ENCODE results near the gene KIF26B. TPM values are rescaled to one million over a fixed set of nuclear protein-coding genes. Genes with fewer than 3 reads are reported as not detected.
"Not testable (repeated sequence)": the region's sequence is repeated elsewhere in the genome, so short reads cannot be mapped to it uniquely, and the experiment has no call there.

The KIF26B gene
- total RNA-seq, 5 donors from 2014 or later (not counting 1 experiment from before 2014, with no cell fraction given), result 0.03 to 0.06 (median 0.05) TPM; not detected in 2

DNA sequence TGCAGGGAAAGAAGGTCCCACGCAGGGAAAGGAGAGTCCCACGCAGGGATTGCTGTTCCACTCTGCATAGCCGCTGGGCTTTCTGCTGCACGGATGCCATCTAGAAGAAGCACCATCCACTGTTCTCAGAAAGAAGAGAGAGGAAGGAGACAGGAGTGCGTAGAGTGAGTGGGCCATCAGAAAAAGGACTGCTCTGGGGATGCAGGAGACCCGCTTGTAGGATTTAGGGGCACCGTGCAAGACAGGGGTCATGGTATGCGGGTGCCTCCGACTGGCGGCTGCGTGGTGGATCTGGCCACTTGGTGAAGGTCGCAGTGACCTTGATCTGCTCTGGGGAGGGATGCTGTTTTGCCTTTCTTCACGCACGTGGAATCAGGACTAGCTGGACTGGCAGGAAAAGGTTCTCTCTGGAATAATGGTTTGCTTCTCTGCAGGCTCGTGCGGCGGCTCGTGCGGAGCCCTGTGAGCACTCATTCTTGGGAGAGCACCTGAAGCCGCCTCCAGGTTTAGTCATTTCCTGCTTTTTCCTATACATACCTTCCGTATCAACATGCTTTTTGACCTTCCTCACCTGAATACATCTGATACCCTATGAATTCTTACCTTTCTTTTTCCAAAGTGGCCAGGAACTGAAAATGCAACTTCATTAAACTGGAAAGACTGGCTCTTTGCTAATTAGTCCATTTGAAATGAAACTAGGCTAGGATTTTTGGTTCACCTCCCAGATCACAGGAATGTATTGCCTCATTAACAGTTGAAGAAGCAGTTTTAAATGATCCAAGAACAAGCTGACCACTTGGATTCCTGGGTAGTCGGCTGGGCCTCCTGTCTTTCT, 181.6 kb downstream of the KIF26B start:
- Mint-ChIP-seq H3K9me3 (no peaks in the 10 kb centered on the region), H3K27ac (no peak overlapping the region), H3K27me3 (peaks cover 0 to 5% of the 10 kb centered on the region in 2 donors), H3K36me3 (no peaks in the 10 kb centered on the region), H3K4me1 (peaks cover 3 to 7% (median 7%) of the 10 kb centered on the region in 3 donors), H3K4me3 (no peak overlapping the region)
- DNase-seq, result no peak
- ATAC-seq (replicated peaks in 1 of 4), result no peak
- H3K36me3 ChIP-seq (ENCODE audit: control insufficient read depth in 2 of 2, extremely low read depth in 1 of 2, insufficient read depth in 1 of 2, low read length in 1 of 2), result no peaks in the 10 kb centered on the region
- no peaks in the 10 kb centered on the region for H3K9me3 ChIP-seq
- no peak overlapping the region for H3K4me3 ChIP-seq (ENCODE audit: control insufficient read depth in 1 of 2, extremely low read depth in 1 of 2, low read length in 1 of 2)
- H3K27ac ChIP-seq (ENCODE audit: low read length), result no peak overlapping the region
- 82% methylated on average over 22 of the region's 22 CpGs for WGBS (ENCODE audit: insufficient coverage)
- H3K27me3 ChIP-seq (replicated peaks in 1 of 2; ENCODE audit: control insufficient read depth in 2 of 2, extremely low read depth in 1 of 2, insufficient read depth in 2 of 2, low read length in 1 of 2), result peaks cover 0 to 3% of the 10 kb centered on the region in 2 experiments
- peaks cover 7 to 13% of the 10 kb centered on the region in 2 experiments for H3K4me1 ChIP-seq (ENCODE audit: control insufficient read depth in 1 of 2, extremely low read depth in 1 of 2, insufficient read depth in 2 of 2, low read length in 2 of 2)
- ChIA-PET CTCF (no interaction called here), POLR2A (no interaction called here)

DNA sequence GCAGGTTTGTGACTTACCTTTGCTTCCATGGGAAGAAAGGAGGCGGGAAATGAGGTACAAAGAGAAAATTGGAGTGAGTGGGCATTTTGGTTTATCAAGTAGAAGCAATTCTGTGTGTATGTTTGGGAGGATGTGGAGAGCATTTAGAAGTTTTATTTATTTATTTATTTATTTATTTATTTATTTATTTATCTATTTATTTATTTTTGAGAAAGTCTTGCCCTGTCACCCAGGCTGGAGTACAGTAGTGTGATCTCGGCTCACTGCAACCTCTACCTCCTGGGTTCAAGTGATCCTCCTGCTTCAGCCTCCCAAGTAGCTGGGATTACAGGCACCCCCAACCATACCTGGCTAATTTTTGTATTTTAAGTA, 182.2 kb downstream of the KIF26B start:
- DNase-seq; H3K4me3 ChIP-seq (ENCODE audit: control insufficient read depth in 1 of 2, extremely low read depth in 1 of 2, low read length in 1 of 2); ATAC-seq (replicated peaks in 1 of 4); H3K4me1 Mint-ChIP-seq; POLR2A ChIA-PET; H3K36me3 ChIP-seq (ENCODE audit: control insufficient read depth in 2 of 2, extremely low read depth in 1 of 2, insufficient read depth in 1 of 2, low read length in 1 of 2); H3K9me3 Mint-ChIP-seq; H3K4me3 Mint-ChIP-seq; H3K27me3 Mint-ChIP-seq; H3K9me3 ChIP-seq; H3K27ac ChIP-seq (ENCODE audit: low read length); H3K27ac Mint-ChIP-seq; H3K36me3 Mint-ChIP-seq; H3K27me3 ChIP-seq (replicated peaks in 1 of 2; ENCODE audit: control insufficient read depth in 2 of 2, extremely low read depth in 1 of 2, insufficient read depth in 2 of 2, low read length in 1 of 2): not testable (repeated sequence)
- peaks cover 7 to 13% of the 10 kb centered on the region in 2 experiments for H3K4me1 ChIP-seq (ENCODE audit: control insufficient read depth in 1 of 2, extremely low read depth in 1 of 2, insufficient read depth in 2 of 2, low read length in 2 of 2)
- CTCF ChIA-PET, result interaction anchor here in 1 of 2 donors (0.5 to 0.6 kb wide), 2 partner anchors 18 to 280 kb away, joined by 3 to 4 read pairs; no protein-coding TSS in a partner anchor
- WGBS (ENCODE audit: insufficient coverage), result no CpG with 5 or more reads among the region's 2 CpGs

DNA sequence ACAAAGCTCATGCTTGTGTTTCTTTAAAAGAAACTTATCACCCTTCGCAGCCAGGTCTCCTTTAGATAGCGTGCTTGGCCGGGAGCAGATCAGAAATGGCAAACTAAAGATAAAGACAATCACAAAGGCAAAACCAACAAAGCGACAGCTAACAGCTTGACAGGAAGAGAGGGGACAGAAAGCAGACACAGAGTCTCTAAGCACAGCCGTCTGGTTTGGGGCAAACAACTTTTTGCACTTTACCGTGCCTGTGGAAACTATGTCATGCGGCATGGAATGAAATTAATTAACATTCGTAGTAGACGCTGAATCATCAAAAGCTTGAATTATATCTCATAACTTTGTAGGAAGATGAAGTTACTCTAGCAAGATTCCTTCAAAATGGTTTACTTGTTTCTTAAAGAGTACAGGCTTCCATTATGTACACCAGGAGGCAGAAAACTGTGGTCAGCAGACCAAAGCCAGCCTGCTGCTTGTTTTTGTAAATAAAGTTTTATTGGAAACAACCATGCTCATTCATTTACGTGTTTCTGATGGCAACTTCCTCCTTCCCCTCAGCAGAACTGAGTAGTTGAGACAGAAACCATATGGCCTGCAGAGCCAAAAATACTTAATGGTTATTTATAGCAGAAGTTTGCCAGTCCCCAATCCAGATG, 183.2 kb downstream of the KIF26B start:
- no peaks in the 10 kb centered on the region for H3K36me3 Mint-ChIP-seq
- no peak overlapping the region for H3K27ac ChIP-seq (ENCODE audit: low read length)
- H3K4me3 ChIP-seq (ENCODE audit: control insufficient read depth in 1 of 2, extremely low read depth in 1 of 2, low read length in 1 of 2), result no peak overlapping the region
- H3K9me3 ChIP-seq, result no peaks in the 10 kb centered on the region
- 25% methylated on average over 3 of the region's 10 CpGs for WGBS (ENCODE audit: insufficient coverage)
- H3K27me3 Mint-ChIP-seq, result peaks cover 0 to 3% of the 10 kb centered on the region in 2 donors
- no peak overlapping the region for H3K27ac Mint-ChIP-seq
- no peaks in the 10 kb centered on the region for H3K9me3 Mint-ChIP-seq
- peaks cover 3 to 7% (median 7%) of the 10 kb centered on the region in 3 donors for H3K4me1 Mint-ChIP-seq
- peak in 1 of 35 experiments; percentile 5 for DNase-seq
- ChIA-PET CTCF (interaction anchor here in 1 of 2 donors (0.5 to 0.6 kb wide), 2 partner anchors 17 to 281 kb away, joined by 3 to 4 read pairs; no protein-coding TSS in a partner anchor), POLR2A (no interaction called here)
- peak overlapping the region in 1 of 3 donors; percentile 6 for H3K4me3 Mint-ChIP-seq
- peaks cover 3 to 11% of the 10 kb centered on the region in 2 experiments for H3K4me1 ChIP-seq (ENCODE audit: control insufficient read depth in 1 of 2, extremely low read depth in 1 of 2, insufficient read depth in 2 of 2, low read length in 2 of 2)
- peaks cover 0 to 3% of the 10 kb centered on the region in 2 experiments for H3K27me3 ChIP-seq (replicated peaks in 1 of 2; ENCODE audit: control insufficient read depth in 2 of 2, extremely low read depth in 1 of 2, insufficient read depth in 2 of 2, low read length in 1 of 2)
- H3K36me3 ChIP-seq (ENCODE audit: control insufficient read depth in 2 of 2, extremely low read depth in 1 of 2, insufficient read depth in 1 of 2, low read length in 1 of 2), result no peaks in the 10 kb centered on the region
- no peak for ATAC-seq (replicated peaks in 1 of 4)

DNA sequence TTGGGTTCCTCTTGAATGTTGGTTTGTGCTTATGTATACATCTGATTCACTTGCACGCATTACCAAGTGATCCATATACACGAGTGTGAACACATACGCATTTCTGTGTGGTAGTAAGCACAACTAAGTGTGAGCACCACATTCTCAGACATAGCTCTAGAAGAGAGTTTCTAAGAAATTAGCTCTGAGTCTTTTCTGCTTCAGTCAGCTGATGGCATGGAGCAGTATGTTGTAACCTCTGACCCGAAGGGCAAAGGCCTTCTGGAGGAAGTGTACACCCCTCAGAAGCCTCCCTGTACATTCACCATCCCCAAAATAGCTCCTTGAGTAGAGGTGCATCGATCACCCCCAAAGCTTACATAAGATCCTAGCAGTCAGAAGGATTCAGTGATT, 183.7 kb downstream of the KIF26B start:
- Histone ChIP-seq H3K27ac (ENCODE audit: low read length) (no peak overlapping the region), H3K4me1 (ENCODE audit: control insufficient read depth in 1 of 2, extremely low read depth in 1 of 2, insufficient read depth in 2 of 2, low read length in 2 of 2) (peaks cover 3 to 11% of the 10 kb centered on the region in 2 experiments), H3K27me3 (replicated peaks in 1 of 2; ENCODE audit: control insufficient read depth in 2 of 2, extremely low read depth in 1 of 2, insufficient read depth in 2 of 2, low read length in 1 of 2) (peaks cover 0 to 3% of the 10 kb centered on the region in 2 experiments), H3K9me3 (no peaks in the 10 kb centered on the region), H3K36me3 (ENCODE audit: control insufficient read depth in 2 of 2, extremely low read depth in 1 of 2, insufficient read depth in 1 of 2, low read length in 1 of 2) (no peaks in the 10 kb centered on the region), H3K4me3 (ENCODE audit: control insufficient read depth in 1 of 2, extremely low read depth in 1 of 2, low read length in 1 of 2) (no peak overlapping the region)
- no peaks in the 10 kb centered on the region for H3K36me3 Mint-ChIP-seq
- no peaks in the 10 kb centered on the region for H3K9me3 Mint-ChIP-seq
- ATAC-seq (replicated peaks in 1 of 4), result no peak
- WGBS (ENCODE audit: insufficient coverage), result no CpG with 5 or more reads among the region's 5 CpGs
- ChIA-PET CTCF (no interaction called here), POLR2A (no interaction called here)
- peaks cover 3 to 7% (median 7%) of the 10 kb centered on the region in 3 donors for H3K4me1 Mint-ChIP-seq
- DNase-seq, result no peak
- H3K27me3 Mint-ChIP-seq, result peaks cover 0 to 3% of the 10 kb centered on the region in 2 donors
- H3K4me3 Mint-ChIP-seq, result no peak overlapping the region
- no peak overlapping the region for H3K27ac Mint-ChIP-seq

DNA sequence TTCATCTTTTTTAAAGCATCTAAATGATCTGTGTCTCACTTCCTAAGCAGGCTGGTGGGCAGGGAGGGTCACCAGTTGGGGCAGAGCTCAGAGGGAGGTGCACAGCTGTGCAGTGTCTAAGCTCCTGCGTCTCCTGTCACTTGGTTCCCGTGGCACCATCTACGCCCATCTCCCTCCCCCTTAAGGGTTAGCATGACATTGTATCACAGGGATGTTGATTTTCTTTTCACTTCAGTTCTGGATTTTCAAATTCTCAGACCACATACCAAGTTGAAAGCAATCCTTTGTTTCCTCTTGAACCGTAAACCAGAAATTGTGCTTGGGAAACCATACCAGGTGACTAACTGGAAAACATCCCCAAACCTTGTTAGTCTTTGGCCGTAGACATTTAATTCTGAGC, 187.0 kb downstream of the KIF26B start:
- Mint-ChIP-seq H3K4me1 (peaks cover 3 to 7% (median 6%) of the 10 kb centered on the region in 3 donors), H3K4me3 (no peak overlapping the region), H3K9me3 (no peaks in the 10 kb centered on the region), H3K36me3 (no peaks in the 10 kb centered on the region), H3K27ac (no peak overlapping the region), H3K27me3 (peaks cover 0 to 7% of the 10 kb centered on the region in 2 donors)
- Histone ChIP-seq H3K9me3 (no peaks in the 10 kb centered on the region), H3K36me3 (ENCODE audit: control insufficient read depth in 2 of 2, extremely low read depth in 1 of 2, insufficient read depth in 1 of 2, low read length in 1 of 2) (no peaks in the 10 kb centered on the region), H3K4me1 (ENCODE audit: control insufficient read depth in 1 of 2, extremely low read depth in 1 of 2, insufficient read depth in 2 of 2, low read length in 2 of 2) (peaks cover 0 to 4% of the 10 kb centered on the region in 2 experiments), H3K27me3 (replicated peaks in 1 of 2; ENCODE audit: control insufficient read depth in 2 of 2, extremely low read depth in 1 of 2, insufficient read depth in 2 of 2, low read length in 1 of 2) (no peaks in the 10 kb centered on the region), H3K27ac (ENCODE audit: low read length) (no peak overlapping the region), H3K4me3 (ENCODE audit: control insufficient read depth in 1 of 2, extremely low read depth in 1 of 2, low read length in 1 of 2) (no peak overlapping the region)
- no peak for DNase-seq
- ATAC-seq (replicated peaks in 1 of 4), result no peak
- ChIA-PET CTCF (no interaction called here), POLR2A (no interaction called here)
- no CpG with 5 or more reads among the region's 5 CpGs for WGBS (ENCODE audit: insufficient coverage)

DNA sequence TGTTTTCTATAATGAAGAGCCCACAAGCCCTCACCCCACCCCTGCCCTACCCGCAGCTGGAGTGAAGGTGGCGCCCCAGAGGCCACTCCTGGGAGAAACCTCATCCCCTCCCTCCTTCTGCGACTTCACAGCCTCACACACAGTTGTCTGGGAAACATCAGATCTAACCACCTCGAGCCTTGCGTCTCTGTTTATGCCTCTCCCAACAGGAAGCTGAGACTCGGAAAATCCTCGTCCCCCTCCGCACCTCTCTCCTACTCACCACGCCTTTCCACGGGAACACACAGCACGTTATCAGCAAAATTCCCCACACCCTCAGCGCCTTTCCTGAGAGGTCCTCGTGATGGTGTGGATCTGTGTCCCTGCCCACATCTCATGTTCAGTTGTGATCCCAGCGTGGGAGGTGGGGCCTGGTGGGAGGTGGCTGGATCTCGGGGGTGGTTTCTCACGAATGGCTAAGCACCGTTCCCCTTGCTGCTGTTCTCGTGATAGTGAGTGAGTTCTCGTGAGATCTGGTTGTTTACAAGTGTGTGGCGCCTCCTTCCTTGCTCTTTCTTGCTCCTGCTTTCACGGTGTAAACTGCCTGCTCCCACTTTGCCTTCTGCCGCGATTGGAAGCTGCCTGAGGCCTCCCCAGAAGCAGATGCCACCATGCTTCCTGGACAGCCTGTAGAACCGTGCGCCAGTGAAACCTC, 190.6 kb downstream of the KIF26B start:
- POLR2A ChIA-PET, result no interaction called here
- H3K27ac Mint-ChIP-seq, result no peak overlapping the region
- H3K4me1 Mint-ChIP-seq, result no peaks in the 10 kb centered on the region
- H3K36me3 Mint-ChIP-seq, result no peaks in the 10 kb centered on the region
- no peaks in the 10 kb centered on the region for H3K9me3 Mint-ChIP-seq
- no peak for ATAC-seq (replicated peaks in 1 of 4)
- H3K9me3 ChIP-seq, result no peaks in the 10 kb centered on the region
- no peak overlapping the region for H3K4me3 Mint-ChIP-seq
- no peak overlapping the region for H3K4me3 ChIP-seq (ENCODE audit: control insufficient read depth in 1 of 2, extremely low read depth in 1 of 2, low read length in 1 of 2)
- no peaks in the 10 kb centered on the region for H3K36me3 ChIP-seq (ENCODE audit: control insufficient read depth in 2 of 2, extremely low read depth in 1 of 2, insufficient read depth in 1 of 2, low read length in 1 of 2)
- H3K27me3 ChIP-seq (replicated peaks in 1 of 2; ENCODE audit: control insufficient read depth in 2 of 2, extremely low read depth in 1 of 2, insufficient read depth in 2 of 2, low read length in 1 of 2), result peaks cover 0 to 3% of the 10 kb centered on the region in 2 experiments
- peaks cover 10 to 11% of the 10 kb centered on the region in 2 donors for H3K27me3 Mint-ChIP-seq
- H3K4me1 ChIP-seq (ENCODE audit: control insufficient read depth in 1 of 2, extremely low read depth in 1 of 2, insufficient read depth in 2 of 2, low read length in 2 of 2), result no peaks in the 10 kb centered on the region
- no peak for DNase-seq
- WGBS (ENCODE audit: insufficient coverage), result 70% methylated on average over 20 of the region's 25 CpGs
- no peak overlapping the region for H3K27ac ChIP-seq (ENCODE audit: low read length)
- CTCF ChIA-PET, result no interaction called here
